Caco-2 (cell line): ENCODE measurements around the gene ZBTB21. TPM values are rescaled to one million over a fixed set of nuclear protein-coding genes. Genes with fewer than 3 reads are reported as not detected.

ENCODE experiments used
- BruUV-seq: library from RNA; stranded (reverse); fragments of 400-500 nt; replicated peaks from 2 replicates; lab custom pipeline; 2021; lab: Mats Ljungman, UMichigan
- CTCF ChIA-PET: fragments of 300-600 bp; sonication (Branson Sonifier 250); formaldehyde crosslinking; loops from one replicate; lab custom pipeline; 2022; ENCODE audit warnings: antibody characterized with exemption; lab: Charles Lee
- POLR2A ChIA-PET: fragments of 300-600 bp; sonication (Branson Sonifier 250); formaldehyde crosslinking; loops from one replicate; lab custom pipeline; 2022; ENCODE audit warnings: antibody characterized with exemption; lab: Charles Lee
- DNase-seq, 2 experiments: peaks; one replicate each; pipeline versions ENCODE4 v3.0.0 to v3.0.0-alpha.2; 2020 to 2022
- H3K27me3 ChIP-seq: replicated peaks from 2 replicates; pipeline ENCODE4 v1.6.0; 2011; ENCODE audit warnings: low read length; ENCODE audit not compliant: control insufficient read depth, insufficient read depth
- H3K36me3 ChIP-seq: 2 replicates; pipeline ENCODE4 v1.5.1; 2011; ENCODE audit warnings: low read length; ENCODE audit not compliant: control insufficient read depth, insufficient read depth
- H3K4me1 ChIP-seq: fragments of 250-450 bp; sonication (Bioruptor Pico); 2 replicates; pipeline ENCODE4 v1.5.1; 2020; ENCODE audit warnings: mild to moderate bottlenecking
- H3K4me3 ChIP-seq: 2 replicates; pipeline ENCODE4 v1.5.1; 2011; ENCODE audit warnings: low read depth, mild to moderate bottlenecking, control low read depth, low read length
- H3K9me3 ChIP-seq: fragments of 250-450 bp; sonication (Bioruptor Pico); 2 replicates; pipeline ENCODE4 v1.5.1; 2020; ENCODE audit warnings: mild to moderate bottlenecking, moderate library complexity
- H3K27ac Mint-ChIP-seq: one replicate; pipeline ENCODE4 v1.8.0; 2022; ENCODE audit warnings: mixed read lengths; ENCODE audit not compliant: unreplicated experiment
- H3K27me3 Mint-ChIP-seq: one replicate; pipeline ENCODE4 v1.8.0; 2022; ENCODE audit warnings: mixed read lengths; ENCODE audit not compliant: insufficient read depth, unreplicated experiment
- H3K36me3 Mint-ChIP-seq: one replicate; pipeline ENCODE4 v1.8.0; 2022; ENCODE audit warnings: mild to moderate bottlenecking, mixed read lengths; ENCODE audit not compliant: insufficient read depth, unreplicated experiment
- H3K4me1 Mint-ChIP-seq: one replicate; pipeline ENCODE4 v1.8.0; 2022; ENCODE audit warnings: low read depth, mixed read lengths; ENCODE audit not compliant: unreplicated experiment
- H3K4me3 Mint-ChIP-seq: one replicate; pipeline ENCODE4 v1.8.0; 2022; ENCODE audit warnings: mild to moderate bottlenecking, moderate library complexity, mixed read lengths; ENCODE audit not compliant: unreplicated experiment
- H3K9me3 Mint-ChIP-seq: one replicate; pipeline ENCODE4 v1.8.0; 2022; ENCODE audit warnings: mixed read lengths; ENCODE audit not compliant: unreplicated experiment
- intact Hi-C: fragments of 100-400 bp; cut with micrococcal nuclease; formaldehyde crosslinking; loops from one replicate; pipeline ENCODE4 v1.10.0; 2022; ENCODE audit not compliant: unreplicated experiment
- total RNA-seq: library from RNA; stranded (reverse); gene quantifications from 2 replicates; pipeline ENCODE4 v1.2.3, GENCODE V29; 2022
- TF ChIP-seq, protein P1 (sequence below), 2 experiments: fragments of 200-600 bp in 1 of 2; IDR thresholded peaks; 1 replicate in 1 of 2; 2 replicates in 1 of 2; pipeline versions ENCODE4 v1.5.1 to v1.8.0; 2011 to 2022; ENCODE audit warnings: antibody characterized with exemption in 1 of 2, control low read depth in 1 of 2, inconsistent platforms in 1 of 2, low read depth in 1 of 2, low read length in 1 of 2, mild to moderate bottlenecking in 1 of 2, moderate library complexity in 1 of 2; ENCODE audit not compliant: insufficient read depth in 1 of 2, severe bottlenecking in 1 of 2, unreplicated experiment in 1 of 2

The ZBTB21 gene
- total RNA-seq, 1 experiment from 2014 or later: 21.4 TPM

DNA sequence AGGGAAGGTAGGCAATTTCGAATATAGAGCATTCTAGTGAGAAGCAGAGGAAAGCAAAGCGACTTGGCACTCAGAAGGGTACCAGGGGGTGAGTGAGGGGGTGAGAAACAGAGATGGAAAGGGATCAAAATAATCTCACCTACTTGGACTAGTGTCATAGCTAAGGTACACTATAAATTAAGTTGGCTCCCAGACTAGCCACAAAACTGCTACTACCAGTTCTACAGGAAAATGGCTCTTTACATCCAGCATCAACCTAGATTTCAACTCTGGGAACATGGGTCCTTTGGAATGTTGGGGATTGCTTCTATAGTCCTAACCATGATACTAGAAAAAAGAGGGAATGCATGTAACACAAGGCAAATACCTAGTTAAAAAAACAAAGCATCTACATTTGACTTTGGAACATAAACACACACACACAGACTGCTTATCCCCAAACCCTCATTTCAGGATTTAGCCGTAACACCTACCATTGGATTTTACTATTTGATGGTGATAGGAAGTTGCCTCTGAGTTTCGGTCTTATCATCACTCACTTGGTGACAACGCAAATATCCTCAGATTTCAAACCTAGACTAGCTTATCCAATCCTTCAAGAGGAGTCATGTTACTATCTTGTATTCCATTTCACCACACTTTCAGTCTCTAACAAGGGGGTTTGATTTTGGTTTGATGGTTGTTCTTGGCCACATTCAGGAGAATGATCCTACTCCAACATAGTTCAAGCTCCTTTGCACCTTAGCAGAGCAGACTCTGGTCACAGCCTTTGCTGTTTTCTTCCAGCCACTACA, 5.6 kb downstream of the ZBTB21 start:
- no peaks in the 10 kb centered on the region for H3K27me3 Mint-ChIP-seq
- intact Hi-C loops: no loop called here
- no peaks in the 10 kb centered on the region for H3K9me3 Mint-ChIP-seq
- no peak overlapping the region for H3K27ac Mint-ChIP-seq
- Histone ChIP-seq H3K36me3 (peaks cover 3% of the 10 kb centered on the region), H3K4me3 (no peak overlapping the region), H3K9me3 (no peaks in the 10 kb centered on the region), H3K27me3 (no peaks in the 10 kb centered on the region), H3K4me1 (peaks cover 4% of the 10 kb centered on the region; the same call in 1 of the 2 replicates)
- no peak overlapping the region for H3K4me3 Mint-ChIP-seq
- peaks cover 25% of the 10 kb centered on the region for H3K4me1 Mint-ChIP-seq
- no TSS peak for BruUV-seq
- H3K36me3 Mint-ChIP-seq: peaks cover 51% of the 10 kb centered on the region
- TF ChIP-seq, protein P1, sequence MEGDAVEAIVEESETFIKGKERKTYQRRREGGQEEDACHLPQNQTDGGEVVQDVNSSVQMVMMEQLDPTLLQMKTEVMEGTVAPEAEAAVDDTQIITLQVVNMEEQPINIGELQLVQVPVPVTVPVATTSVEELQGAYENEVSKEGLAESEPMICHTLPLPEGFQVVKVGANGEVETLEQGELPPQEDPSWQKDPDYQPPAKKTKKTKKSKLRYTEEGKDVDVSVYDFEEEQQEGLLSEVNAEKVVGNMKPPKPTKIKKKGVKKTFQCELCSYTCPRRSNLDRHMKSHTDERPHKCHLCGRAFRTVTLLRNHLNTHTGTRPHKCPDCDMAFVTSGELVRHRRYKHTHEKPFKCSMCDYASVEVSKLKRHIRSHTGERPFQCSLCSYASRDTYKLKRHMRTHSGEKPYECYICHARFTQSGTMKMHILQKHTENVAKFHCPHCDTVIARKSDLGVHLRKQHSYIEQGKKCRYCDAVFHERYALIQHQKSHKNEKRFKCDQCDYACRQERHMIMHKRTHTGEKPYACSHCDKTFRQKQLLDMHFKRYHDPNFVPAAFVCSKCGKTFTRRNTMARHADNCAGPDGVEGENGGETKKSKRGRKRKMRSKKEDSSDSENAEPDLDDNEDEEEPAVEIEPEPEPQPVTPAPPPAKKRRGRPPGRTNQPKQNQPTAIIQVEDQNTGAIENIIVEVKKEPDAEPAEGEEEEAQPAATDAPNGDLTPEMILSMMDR (IDR thresholded peaks at IDR 0.05; ENCODE audit: insufficient read depth in 1 of 2, low read depth in 1 of 2, low read length in 1 of 2, severe bottlenecking in 1 of 2, unreplicated experiment in 1 of 2): no peak
- ChIA-PET POLR2A (no interaction called here), CTCF (interaction anchor here (1.9 to 2.8 kb wide), 2 partner anchors 103 to 113 kb away, joined by 6 to 12 read pairs; no protein-coding TSS in a partner anchor)
- no peak for DNase-seq

DNA sequence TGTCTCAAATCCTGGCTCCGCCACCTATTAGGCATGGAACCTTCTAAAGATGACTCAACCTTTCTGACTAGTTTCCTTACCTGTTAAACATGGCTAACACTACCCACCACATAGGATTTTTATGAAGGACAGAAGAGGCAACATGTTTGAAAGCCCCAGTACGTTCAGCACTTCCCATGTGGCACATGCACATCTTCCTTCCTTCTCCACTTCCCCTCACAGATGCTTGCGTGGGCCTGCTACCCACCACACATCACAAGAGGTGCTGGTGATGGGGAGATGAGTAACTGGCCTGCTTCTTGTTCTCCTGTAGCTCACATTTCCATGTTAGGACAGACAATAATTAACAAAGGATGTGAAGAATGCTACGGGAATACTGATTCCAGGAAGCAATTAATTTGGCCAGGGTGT, 7.1 kb downstream of the ZBTB21 start:
- Histone ChIP-seq H3K36me3 (peaks cover 3% of the 10 kb centered on the region), H3K9me3 (no peaks in the 10 kb centered on the region; the same call in 1 of the 2 replicates), H3K27me3 (no peaks in the 10 kb centered on the region), H3K4me3 (no peak overlapping the region), H3K4me1 (no peaks in the 10 kb centered on the region)
- peaks cover 56% of the 10 kb centered on the region for H3K36me3 Mint-ChIP-seq
- CTCF ChIA-PET: no interaction called here
- POLR2A ChIA-PET: no interaction called here
- BruUV-seq: no TSS peak
- H3K27ac Mint-ChIP-seq: no peak overlapping the region
- peaks cover 13% of the 10 kb centered on the region for H3K9me3 Mint-ChIP-seq
- intact Hi-C loops: no loop called here
- TF ChIP-seq, protein P1 (IDR thresholded peaks at IDR 0.05; ENCODE audit: insufficient read depth in 1 of 2, low read depth in 1 of 2, low read length in 1 of 2, severe bottlenecking in 1 of 2, unreplicated experiment in 1 of 2): no peak
- peaks cover 24% of the 10 kb centered on the region for H3K4me1 Mint-ChIP-seq
- DNase-seq: no peak
- H3K27me3 Mint-ChIP-seq: no peaks in the 10 kb centered on the region
- no peak overlapping the region for H3K4me3 Mint-ChIP-seq

DNA sequence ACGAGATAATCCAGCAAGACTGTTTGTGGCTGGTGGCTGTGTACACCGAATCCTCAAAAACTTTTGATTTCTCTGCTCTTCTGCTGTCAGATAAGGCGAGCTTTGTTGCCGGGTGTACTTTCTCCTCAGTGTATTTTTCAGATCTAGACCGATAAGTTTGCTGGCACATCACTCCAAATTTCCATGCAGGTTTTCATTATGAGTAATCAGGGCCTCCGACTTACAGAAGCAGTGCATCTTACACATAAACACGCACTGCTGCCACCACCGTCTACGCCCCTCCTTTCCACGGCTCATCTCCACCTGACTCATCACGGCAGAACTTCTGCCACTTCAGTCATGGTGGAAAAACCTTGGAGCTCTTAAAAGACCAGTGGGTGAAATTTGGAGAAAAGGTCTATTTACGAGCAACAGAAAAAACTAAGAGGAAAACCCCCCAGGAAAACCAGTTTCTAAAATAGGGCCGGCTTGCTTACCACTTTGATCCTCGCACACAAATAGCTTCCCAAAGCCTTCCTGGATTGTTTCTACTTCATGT, 7.7 kb downstream of the ZBTB21 start:
- Histone ChIP-seq H3K36me3 (peaks cover 3% of the 10 kb centered on the region), H3K9me3 (no peaks in the 10 kb centered on the region; the same call in 1 of the 2 replicates), H3K4me3 (no peak overlapping the region), H3K4me1 (no peaks in the 10 kb centered on the region), H3K27me3 (no peaks in the 10 kb centered on the region)
- CTCF ChIA-PET: no interaction called here
- Mint-ChIP-seq H3K9me3 (peaks cover 13% of the 10 kb centered on the region), H3K27ac (no peak overlapping the region), H3K27me3 (no peaks in the 10 kb centered on the region), H3K4me1 (peaks cover 18% of the 10 kb centered on the region), H3K36me3 (peaks cover 56% of the 10 kb centered on the region), H3K4me3 (no peak overlapping the region)
- intact Hi-C loops: no loop called here
- TF ChIP-seq, protein P1 (IDR thresholded peaks at IDR 0.05; ENCODE audit: insufficient read depth in 1 of 2, low read depth in 1 of 2, low read length in 1 of 2, severe bottlenecking in 1 of 2, unreplicated experiment in 1 of 2): no peak
- POLR2A ChIA-PET: no interaction called here
- no peak for DNase-seq
- no TSS peak for BruUV-seq
